Measurements from ENCODE around the gene SKA2. TPM values are rescaled to one million over a fixed set of nuclear protein-coding genes. Genes with fewer than 3 reads are reported as not detected.

Gene SKA2
- total RNA-seq, 1 donor from 2014 or later, result 59.6 TPM

DNA sequence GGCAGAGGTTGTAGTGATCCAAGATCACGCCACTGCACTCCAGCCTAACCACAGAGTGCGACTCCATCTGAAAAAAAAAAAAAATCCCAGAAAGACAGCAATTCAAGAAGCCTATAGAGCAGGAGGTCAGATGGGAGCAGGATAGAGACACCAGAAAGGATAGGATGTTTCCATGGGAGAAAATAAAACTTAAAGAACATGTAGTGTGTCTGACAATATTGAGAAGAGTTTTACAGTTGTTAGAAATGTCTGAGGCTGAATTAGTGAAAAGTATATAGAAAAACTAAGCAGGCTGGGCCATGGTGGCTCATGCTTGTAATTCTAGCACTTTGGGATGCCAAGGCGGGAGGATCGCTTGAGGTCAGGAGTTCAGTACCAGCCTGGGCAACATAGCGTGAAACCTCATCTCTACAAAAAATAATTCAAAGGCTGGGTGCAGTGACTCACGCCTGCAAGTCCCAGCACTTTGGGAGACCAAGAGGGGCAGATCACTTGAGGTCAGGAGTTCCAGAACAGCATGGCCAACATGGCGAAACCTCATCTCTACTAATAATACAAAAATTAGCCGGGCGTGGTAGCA, 33.0 kb downstream of the SKA2 start:
- TF ChIP-seq CTCF (IDR thresholded peaks at IDR 0.05; ENCODE audit: unreplicated experiment), result no peak
- Mint-ChIP-seq H3K9me3 (no peaks in the 10 kb centered on the region), H3K36me3 (peaks cover 41% of the 10 kb centered on the region), H3K4me1 (no peaks in the 10 kb centered on the region), H3K27ac (no peak overlapping the region), H3K4me3 (no peak overlapping the region), H3K27me3 (ENCODE audit: low read depth) (no peaks in the 10 kb centered on the region)
- no peak for DNase-seq (ENCODE audit: low spot score in 2 of 2, unreplicated experiment in 2 of 2)

DNA sequence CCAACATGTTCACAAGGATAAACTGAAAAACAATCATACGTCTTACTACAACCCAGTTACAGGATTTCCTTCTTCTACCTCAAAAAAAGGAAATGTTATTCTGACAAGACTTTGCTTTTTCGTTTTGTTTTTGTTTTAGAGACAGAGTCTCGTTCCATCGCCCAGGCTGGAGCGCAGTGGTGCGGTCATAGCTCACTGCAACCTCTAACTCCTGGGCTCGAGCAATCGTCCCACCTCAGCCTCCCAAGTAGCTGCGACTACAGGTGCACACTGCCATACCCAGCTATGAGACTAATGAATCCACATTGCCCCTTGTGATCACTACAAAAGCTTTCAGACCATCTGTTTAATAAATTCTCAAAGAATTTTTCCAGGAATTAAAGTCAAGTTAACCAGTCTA, 39.5 kb downstream of the SKA2 start:
- DNase-seq (ENCODE audit: low spot score in 2 of 2, unreplicated experiment in 2 of 2), result no peak
- Mint-ChIP-seq H3K4me3 (no peak overlapping the region), H3K4me1 (no peaks in the 10 kb centered on the region), H3K9me3 (no peaks in the 10 kb centered on the region), H3K27ac (no peak overlapping the region), H3K36me3 (peaks cover 22% of the 10 kb centered on the region), H3K27me3 (ENCODE audit: low read depth) (no peaks in the 10 kb centered on the region)
- no peak for TF ChIP-seq CTCF (IDR thresholded peaks at IDR 0.05; ENCODE audit: unreplicated experiment)

DNA sequence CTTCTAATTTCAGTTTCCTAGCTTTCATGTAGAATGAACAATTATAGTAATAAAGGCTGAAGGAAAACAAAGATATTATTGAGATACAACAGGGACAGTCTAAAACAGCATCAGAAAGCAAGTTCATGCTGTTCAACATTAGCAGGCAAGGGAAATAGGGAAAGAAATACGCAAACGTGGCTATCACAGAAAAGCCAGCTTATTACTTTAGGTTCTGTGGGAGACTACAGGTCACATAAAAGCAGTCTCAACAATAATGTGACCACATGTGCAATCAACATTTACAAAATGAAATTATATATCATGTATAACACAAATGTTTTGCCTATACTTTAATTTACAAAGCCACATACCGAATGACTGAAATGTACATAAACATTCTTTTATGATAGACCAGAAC, 43.4 kb downstream of the SKA2 start:
- Mint-ChIP-seq H3K9me3 (no peaks in the 10 kb centered on the region), H3K27ac (no peak overlapping the region), H3K4me3 (no peak overlapping the region), H3K4me1 (peaks cover 6% of the 10 kb centered on the region), H3K27me3 (ENCODE audit: low read depth) (no peaks in the 10 kb centered on the region), H3K36me3 (peaks cover 13% of the 10 kb centered on the region)
- TF ChIP-seq CTCF (IDR thresholded peaks at IDR 0.05; ENCODE audit: unreplicated experiment), result no peak
- DNase-seq (ENCODE audit: low spot score in 2 of 2, unreplicated experiment in 2 of 2), result no peak

DNA sequence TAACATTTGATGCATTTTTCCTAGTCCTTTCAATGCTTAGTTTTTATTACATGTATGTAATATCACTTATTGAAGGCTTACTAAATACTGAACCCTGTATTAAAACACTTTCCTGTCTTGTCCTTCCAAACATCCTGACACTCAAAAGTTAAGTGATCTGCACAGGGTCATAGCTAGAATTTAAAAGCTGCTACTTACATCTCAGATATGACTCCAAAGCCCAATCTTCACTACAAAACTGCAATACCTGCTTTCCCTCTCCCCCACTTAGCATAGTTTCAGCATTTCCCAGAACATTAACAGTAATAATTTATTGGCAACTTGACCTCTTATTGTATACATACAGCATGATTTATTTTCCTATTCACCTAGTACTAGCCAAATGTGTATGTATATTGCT, 44.0 kb downstream of the SKA2 start:
- DNase-seq (ENCODE audit: low spot score in 2 of 2, unreplicated experiment in 2 of 2), result no peak
- no peaks in the 10 kb centered on the region for H3K27me3 Mint-ChIP-seq (ENCODE audit: low read depth)
- TF ChIP-seq CTCF (IDR thresholded peaks at IDR 0.05; ENCODE audit: unreplicated experiment), result no peak
- H3K36me3 Mint-ChIP-seq, result peaks cover 10% of the 10 kb centered on the region
- H3K9me3 Mint-ChIP-seq, result no peaks in the 10 kb centered on the region
- no peak overlapping the region for H3K4me3 Mint-ChIP-seq
- peaks cover 7% of the 10 kb centered on the region for H3K4me1 Mint-ChIP-seq
- no peak overlapping the region for H3K27ac Mint-ChIP-seq

DNA sequence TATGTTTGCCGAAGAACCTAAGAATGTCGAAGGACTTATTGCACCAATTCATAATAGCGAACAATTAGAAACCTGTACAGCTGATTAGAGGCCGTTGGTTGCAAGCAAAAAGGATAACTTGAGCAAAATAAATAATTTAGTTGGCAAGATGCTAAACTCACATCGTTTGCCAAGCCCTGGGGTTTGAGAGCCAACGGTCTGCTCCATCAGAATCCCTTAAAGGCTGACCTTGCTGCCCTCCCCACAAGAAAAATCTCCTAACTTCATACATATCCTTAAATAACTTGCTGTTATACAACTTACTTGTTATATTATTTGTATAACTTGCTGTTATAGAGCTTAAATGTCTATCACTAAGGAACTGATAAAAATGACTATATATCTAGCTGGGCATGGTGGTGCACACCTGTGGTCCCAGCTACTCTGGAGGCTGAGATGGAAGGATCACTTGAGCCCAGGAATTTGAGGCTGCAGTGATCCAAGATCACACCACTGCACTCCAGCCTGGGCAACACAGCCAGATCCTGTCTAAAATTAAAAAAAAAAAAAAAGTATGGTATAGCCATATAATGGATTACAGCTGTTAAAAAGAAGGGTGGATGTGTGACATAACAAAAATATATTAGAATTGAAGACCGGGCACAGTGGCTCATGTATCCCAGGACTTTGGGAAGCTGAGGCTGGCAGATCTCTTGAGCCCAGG, 46.4 kb downstream of the SKA2 start:
- DNase-seq (ENCODE audit: low spot score in 2 of 2, unreplicated experiment in 2 of 2), result no peak
- Mint-ChIP-seq H3K4me3 (no peak overlapping the region), H3K4me1 (peaks cover 21% of the 10 kb centered on the region), H3K27ac (no peak overlapping the region), H3K36me3 (peaks cover 8% of the 10 kb centered on the region), H3K9me3 (no peaks in the 10 kb centered on the region), H3K27me3 (ENCODE audit: low read depth) (no peaks in the 10 kb centered on the region)
- TF ChIP-seq CTCF (IDR thresholded peaks at IDR 0.05; ENCODE audit: unreplicated experiment), result no peak

Measured in mesothelial cell of epicardium (in vitro differentiated cells).